HepG2 (cell line): Measurements from ENCODE around the gene NDUFAF5. TPM values are rescaled to one million over a fixed set of nuclear protein-coding genes. Genes with fewer than 3 reads are reported as not detected.

Experiments
- ATAC-seq: fragments of 200-7000 bp; cut with Tn5 transposase; 3 replicates; pipeline ENCODE4 v1.9.1; 2020; ENCODE audit warnings: mild to moderate bottlenecking, moderate library complexity
- BruUV-seq: library from RNA; stranded (reverse); fragments of 400-500 nt; replicated peaks from 2 replicates; lab custom pipeline; 2021; lab: Mats Ljungman, UMichigan
- CTCF ChIA-PET: fragments of 300-600 bp; formaldehyde crosslinking; extraction: SDS; loops from one replicate; lab custom pipeline; 2021; ENCODE audit warnings: low total read pairs, inconsistent platforms, low intra/inter-chr PET ratio; lab: Yijun Ruan, JAX
- POLR2A ChIA-PET: fragments of 350-600 bp; sonication (Branson Sonifier 250); formaldehyde crosslinking; loops from one replicate; lab custom pipeline; 2020; ENCODE audit warnings: antibody characterized with exemption, inconsistent platforms; lab: Yijun Ruan, JAX
- DNase-seq: peaks from one replicate; pipeline ENCODE4 v3.0.0-alpha.2; 2015; ENCODE audit warnings: low spot score
- FAIRE-seq: peaks from 3 replicates; lab custom pipeline; 2011; peaks lifted over from hg19 to GRCh38; lab: Jason Lieb, UNC
- H2AFZ ChIP-seq: one replicate; pipeline ENCODE4 v1.6.1; 2011; ENCODE audit warnings: low read length, inconsistent platforms
- H3K27ac ChIP-seq: fragments of 300-600 bp; 3 replicates; pipeline ENCODE4 v1.8.0; 2011; ENCODE audit warnings: mixed run types, mild to moderate bottlenecking, mixed read lengths, low read length, inconsistent platforms; ENCODE audit not compliant: insufficient read depth; ENCODE audit errors: extremely low read length
- H3K27me3 ChIP-seq, 2 experiments: fragments of 200-600 bp in 1 of 2; 2 replicates in 1 of 2; 3 replicates in 1 of 2; pipeline versions ENCODE4 v1.6.0 to v1.8.0; 2011; ENCODE audit warnings: low read length in 2 of 2, mild to moderate bottlenecking in 2 of 2, moderate library complexity in 2 of 2, inconsistent platforms in 1 of 2; ENCODE audit not compliant: insufficient read depth in 2 of 2, control insufficient read depth in 1 of 2
- H3K36me3 ChIP-seq, 2 experiments: fragments of 200-600 bp in 1 of 2; replicated peaks in 1 of 2; 2 replicates in 1 of 2; 3 replicates in 1 of 2; pipeline versions ENCODE4 v1.5.1 to v1.8.0; 2011; ENCODE audit warnings: low read length in 2 of 2, inconsistent platforms in 1 of 2; ENCODE audit not compliant: insufficient read depth in 2 of 2, control insufficient read depth in 1 of 2
- H3K4me1 ChIP-seq: 2 replicates; pipeline ENCODE4 v1.5.1; 2012; ENCODE audit warnings: low read length, inconsistent platforms; ENCODE audit not compliant: insufficient read depth
- H3K4me2 ChIP-seq: 2 replicates; pipeline ENCODE4 v1.6.0; 2011; ENCODE audit warnings: low read depth, low read length, inconsistent platforms
- H3K4me3 ChIP-seq, 3 experiments: fragments of 200-600 bp in 1 of 3; sonication (generic), shearing (Covaris generic) in 1 of 3; replicated peaks in 1 of 3; 2 replicates each; pipeline ENCODE4 v1.5.1; 2011 to 2016; ENCODE audit warnings: low read length in 3 of 3, inconsistent platforms in 2 of 3, low read depth in 2 of 3, mild to moderate bottlenecking in 2 of 3, control low read depth in 1 of 3, mixed read lengths in 1 of 3; ENCODE audit not compliant: insufficient read depth in 1 of 3
- H3K79me2 ChIP-seq: one replicate; pipeline ENCODE4 v1.6.1; 2011; ENCODE audit warnings: low read length, inconsistent platforms; ENCODE audit not compliant: insufficient read depth
- H3K9ac ChIP-seq: 2 replicates; pipeline ENCODE4 v1.6.0; 2011; ENCODE audit warnings: mild to moderate bottlenecking, low read depth, low read length, inconsistent platforms; ENCODE audit not compliant: insufficient read depth
- H3K9me3 ChIP-seq: 2 replicates; pipeline ENCODE4 v1.5.1; 2012; ENCODE audit warnings: mild to moderate bottlenecking, low read length
- H4K20me1 ChIP-seq: 2 replicates; pipeline ENCODE4 v1.6.0; 2011; ENCODE audit warnings: inconsistent platforms, mild to moderate bottlenecking, low read length, moderate library complexity; ENCODE audit not compliant: insufficient read depth
- ATF7-NPFF ChIP-seq: sonication (generic); formaldehyde crosslinking; IDR thresholded peaks from 2 replicates; pipeline ENCODE4 v1.8.1; 2023; ENCODE audit warnings: mild to moderate bottlenecking, low read depth, missing genetic modification reagents, moderate library complexity
- FLYWCH1 ChIP-seq: sonication (generic); formaldehyde crosslinking; IDR thresholded peaks from 2 replicates; pipeline ENCODE4 v1.8.1; 2023; ENCODE audit warnings: mild to moderate bottlenecking, missing genetic modification reagents
- RBM22 ChIP-seq: fragments of 200-400 bp; formaldehyde crosslinking; optimal IDR thresholded peaks from 2 replicates; pipeline ENCODE3; 2017; ENCODE audit warnings: mild to moderate bottlenecking, low read length, moderate library complexity
- ZBTB8A ChIP-seq: sonication (generic); formaldehyde crosslinking; IDR thresholded peaks from 2 replicates; pipeline ENCODE4 v1.4.0; 2020; ENCODE audit warnings: mild to moderate bottlenecking, low read depth, missing genetic modification reagents, borderline replicate concordance
- ZFP36L2 ChIP-seq: sonication (generic); formaldehyde crosslinking; IDR thresholded peaks from 2 replicates; pipeline ENCODE4 v1.4.0; 2020; ENCODE audit warnings: missing genetic modification reagents
- ZMAT3 ChIP-seq: sonication (generic); formaldehyde crosslinking; conservative IDR thresholded peaks from 2 replicates; pipeline ENCODE4 v1.7.0; 2021; ENCODE audit warnings: missing genetic modification reagents
- ZNF280B ChIP-seq: sonication (generic); formaldehyde crosslinking; IDR thresholded peaks from 2 replicates; pipeline ENCODE4 v1.5.0; 2020; ENCODE audit warnings: missing genetic modification reagents, mild to moderate bottlenecking, borderline replicate concordance
- ZNF441 ChIP-seq: sonication (generic); formaldehyde crosslinking; IDR thresholded peaks from 2 replicates; pipeline ENCODE4 v1.7.0; 2021; ENCODE audit warnings: missing genetic modification reagents, borderline replicate concordance
- ZNF687 ChIP-seq: sonication (generic); formaldehyde crosslinking; IDR thresholded peaks from 2 replicates; pipeline ENCODE4 v1.5.1; 2020; ENCODE audit warnings: mild to moderate bottlenecking, missing genetic modification reagents, moderate library complexity
- WGBS: methylation state at CpG from one replicate; pipeline ENCODE4 v1.1.6; 2017; ENCODE audit warnings: low lambda C conversion rate; 5-methylcytosine and 5-hydroxymethylcytosine counted together
- in situ Hi-C: cut with HindIII; loops from 2 replicates; pipeline ENCODE4 v1.10.0; 2017; ENCODE audit warnings: low pct_unique_long_range_greater_than_20kb; ENCODE audit not compliant: extremely low pct_ligation_motif_present
- intact Hi-C: fragments of 100-400 bp; cut with micrococcal nuclease; formaldehyde crosslinking; loops from one replicate; pipeline ENCODE4 v1.10.0; 2022; ENCODE audit not compliant: unreplicated experiment
- polyA plus RNA-seq, 8 experiments: library from polyadenylated mRNA; depleted of rRNA in 3 of 8; stranded (reverse) in 7 of 8; unstranded in 1 of 8; fragments of >200 nt; fragmentation: Illumina TruSeq in 4 of 8; extraction: Trizol in 4 of 8; gene quantifications; 2 replicates each; pipeline versions ENCODE4 v1.2.1 to v1.2.3, GENCODE V29; 2011 to 2016; ENCODE audit warnings: low read depth in 4 of 8, missing spikeins in 1 of 8, mixed read lengths in 1 of 8; ENCODE audit not compliant: insufficient read depth in 1 of 8
- total RNA-seq, 5 experiments: library from RNA; depleted of rRNA; stranded (reverse); fragments of >200 nt; fragmentation: Illumina TruSeq; extraction: Trizol; gene quantifications; 2 replicates each; pipeline ENCODE4 v1.2.3, GENCODE V29; 2016; ENCODE audit warnings: low read depth in 1 of 5
- TF ChIP-seq, protein P1 (sequence below): sonication (generic); formaldehyde crosslinking; IDR thresholded peaks from 2 replicates; pipeline ENCODE4 v1.5.0; 2020; ENCODE audit warnings: mild to moderate bottlenecking, missing genetic modification reagents, moderate library complexity

The NDUFAF5 gene
- total and polyA plus RNA-seq, 2 of the 13 experiments (the other 11 are each of a cell fraction or from before 2014, with no cell fraction given): 23.1 to 66.7 TPM

- no peak for DNase-seq
- CTCF ChIA-PET: no interaction called here
- H3K79me2 ChIP-seq: no peaks in the 10 kb centered on the region
- intact Hi-C loops: loop anchor here (5.0 kb wide), 1 partner anchor 120 kb away; no protein-coding TSS in a partner anchor
- H3K4me1 ChIP-seq: no peaks in the 10 kb centered on the region
- no peak overlapping the region for H3K4me2 ChIP-seq
- BruUV-seq: no TSS peak
- no peak for TF ChIP-seq ZNF280B (CRISPR knock-in tag)
- no peak for TF ChIP-seq ZNF687 (CRISPR knock-in tag)
- no peak for TF ChIP-seq ZMAT3 (CRISPR knock-in tag)
- no peak for TF ChIP-seq ZBTB8A (CRISPR knock-in tag)
- no peak for TF ChIP-seq ATF7-NPFF
- 0 out of 2 replicates have a peak, but pooled peaks have one; percentile 21 for TF ChIP-seq ZNF441 (CRISPR knock-in tag)
- TF ChIP-seq, protein P1, sequence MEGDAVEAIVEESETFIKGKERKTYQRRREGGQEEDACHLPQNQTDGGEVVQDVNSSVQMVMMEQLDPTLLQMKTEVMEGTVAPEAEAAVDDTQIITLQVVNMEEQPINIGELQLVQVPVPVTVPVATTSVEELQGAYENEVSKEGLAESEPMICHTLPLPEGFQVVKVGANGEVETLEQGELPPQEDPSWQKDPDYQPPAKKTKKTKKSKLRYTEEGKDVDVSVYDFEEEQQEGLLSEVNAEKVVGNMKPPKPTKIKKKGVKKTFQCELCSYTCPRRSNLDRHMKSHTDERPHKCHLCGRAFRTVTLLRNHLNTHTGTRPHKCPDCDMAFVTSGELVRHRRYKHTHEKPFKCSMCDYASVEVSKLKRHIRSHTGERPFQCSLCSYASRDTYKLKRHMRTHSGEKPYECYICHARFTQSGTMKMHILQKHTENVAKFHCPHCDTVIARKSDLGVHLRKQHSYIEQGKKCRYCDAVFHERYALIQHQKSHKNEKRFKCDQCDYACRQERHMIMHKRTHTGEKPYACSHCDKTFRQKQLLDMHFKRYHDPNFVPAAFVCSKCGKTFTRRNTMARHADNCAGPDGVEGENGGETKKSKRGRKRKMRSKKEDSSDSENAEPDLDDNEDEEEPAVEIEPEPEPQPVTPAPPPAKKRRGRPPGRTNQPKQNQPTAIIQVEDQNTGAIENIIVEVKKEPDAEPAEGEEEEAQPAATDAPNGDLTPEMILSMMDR: 0 out of 2 replicates have a peak, but pooled peaks have one; percentile 27
- TF ChIP-seq RBM22: no peak
- no peak for TF ChIP-seq FLYWCH1 (CRISPR knock-in tag)
- no peak for TF ChIP-seq ZFP36L2 (CRISPR knock-in tag)
- TF ChIP-seq, all 625 proteins: peak for 2
- no peak for FAIRE-seq
- Histone ChIP-seq H3K27ac (no peak overlapping the region), H4K20me1 (no peaks in the 10 kb centered on the region), H3K9ac (no peak overlapping the region), H2AFZ (no peak overlapping the region), H3K4me3 (no peak overlapping the region), H3K9me3 (no peaks in the 10 kb centered on the region), H3K36me3 (peaks cover 6 to 15% of the 10 kb centered on the region in 2 experiments), H3K27me3 (peaks cover 0 to 3% of the 10 kb centered on the region in 2 experiments; a peak in 1 of 5 replicates)
- ATAC-seq: peak; percentile 33
- 72% methylated on average over 2 of the region's 2 CpGs for WGBS
- POLR2A ChIA-PET: interaction anchor here (0.7 kb wide), 1 partner anchor 34 kb away, joined by 3 read pairs; no protein-coding TSS in a partner anchor
- in situ Hi-C loops: loop anchor here (5.0 kb wide), 1 partner anchor 235 kb away; no protein-coding TSS in a partner anchor
Measured at GRCh38 chr20:13822459-13822858, 37.6 kb downstream of the NDUFAF5 start.
